Measurements from ENCODE around the gene TPST1. TPM values are rescaled to one million over a fixed set of nuclear protein-coding genes. Genes with fewer than 3 reads are reported as not detected.
"Not testable (repeated sequence)": the region's sequence is repeated elsewhere in the genome, so short reads cannot be mapped to it uniquely, and the experiment has no call there.

TPST1 gene
- total RNA-seq, 1 donor from 2014 or later: 36.5 TPM

DNA sequence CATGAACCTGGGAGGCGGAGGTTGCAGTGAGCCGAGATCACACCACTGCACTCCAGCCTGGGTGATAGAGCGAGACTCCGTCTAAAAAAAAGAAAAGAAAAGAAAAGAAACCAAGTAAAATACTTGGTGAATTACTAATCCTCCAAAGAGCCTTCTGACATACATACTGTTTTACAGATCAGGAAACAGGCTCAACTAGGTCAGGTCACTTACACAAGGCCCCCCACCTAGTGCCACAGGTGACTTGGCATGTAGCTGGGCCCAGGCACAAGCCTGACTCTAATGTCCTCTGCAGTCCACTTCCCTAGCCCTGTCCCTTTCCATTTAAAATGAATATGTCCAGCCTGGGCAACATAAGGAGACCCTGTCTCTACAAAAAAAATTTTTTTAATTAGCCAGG, 157.0 kb downstream of the TPST1 start:
- no peaks in the 10 kb centered on the region for H3K79me2 ChIP-seq (ENCODE audit: insufficient read depth, low read length)
- H3K9me3 ChIP-seq (ENCODE audit: insufficient read depth, low read depth, low read length): no peaks in the 10 kb centered on the region
- no peak overlapping the region for H3K27ac ChIP-seq (ENCODE audit: low read depth, low read length)
- TF ChIP-seq, protein P1, sequence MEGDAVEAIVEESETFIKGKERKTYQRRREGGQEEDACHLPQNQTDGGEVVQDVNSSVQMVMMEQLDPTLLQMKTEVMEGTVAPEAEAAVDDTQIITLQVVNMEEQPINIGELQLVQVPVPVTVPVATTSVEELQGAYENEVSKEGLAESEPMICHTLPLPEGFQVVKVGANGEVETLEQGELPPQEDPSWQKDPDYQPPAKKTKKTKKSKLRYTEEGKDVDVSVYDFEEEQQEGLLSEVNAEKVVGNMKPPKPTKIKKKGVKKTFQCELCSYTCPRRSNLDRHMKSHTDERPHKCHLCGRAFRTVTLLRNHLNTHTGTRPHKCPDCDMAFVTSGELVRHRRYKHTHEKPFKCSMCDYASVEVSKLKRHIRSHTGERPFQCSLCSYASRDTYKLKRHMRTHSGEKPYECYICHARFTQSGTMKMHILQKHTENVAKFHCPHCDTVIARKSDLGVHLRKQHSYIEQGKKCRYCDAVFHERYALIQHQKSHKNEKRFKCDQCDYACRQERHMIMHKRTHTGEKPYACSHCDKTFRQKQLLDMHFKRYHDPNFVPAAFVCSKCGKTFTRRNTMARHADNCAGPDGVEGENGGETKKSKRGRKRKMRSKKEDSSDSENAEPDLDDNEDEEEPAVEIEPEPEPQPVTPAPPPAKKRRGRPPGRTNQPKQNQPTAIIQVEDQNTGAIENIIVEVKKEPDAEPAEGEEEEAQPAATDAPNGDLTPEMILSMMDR (IDR thresholded peaks at IDR 0.05; ENCODE audit: insufficient read depth, low read depth, low read length): no peak
- no peak for TF ChIP-seq EZH2 (IDR thresholded peaks at IDR 0.05; ENCODE audit: insufficient read depth, low read length)
- Mint-ChIP-seq H3K36me3 (ENCODE audit: low read depth, unreplicated experiment) (peaks cover 5% of the 10 kb centered on the region), H3K4me1 (ENCODE audit: low read depth, unreplicated experiment) (peaks cover 4% of the 10 kb centered on the region), H3K4me3 (ENCODE audit: unreplicated experiment) (no peak overlapping the region), H3K27ac (ENCODE audit: unreplicated experiment) (no peak overlapping the region), H3K9me3 (ENCODE audit: unreplicated experiment) (peaks cover 2% of the 10 kb centered on the region), H3K27me3 (ENCODE audit: low read depth, unreplicated experiment) (no peaks in the 10 kb centered on the region)
- H4K20me1 ChIP-seq (ENCODE audit: insufficient read depth, low read length): no peaks in the 10 kb centered on the region
- no peaks in the 10 kb centered on the region for H3K36me3 ChIP-seq (ENCODE audit: insufficient read depth, low read length)
- FAIRE-seq: no peak
- H3K9ac ChIP-seq (ENCODE audit: low read length): no peak overlapping the region
- H2AFZ ChIP-seq (ENCODE audit: low read depth, low read length): no peak overlapping the region
- no peak overlapping the region for H3K4me3 ChIP-seq (ENCODE audit: insufficient read depth, low read depth, low read length)
- peaks cover 5% of the 10 kb centered on the region for H3K4me1 ChIP-seq (ENCODE audit: insufficient read depth, low read length)
- no peaks in the 10 kb centered on the region for H3K27me3 ChIP-seq (ENCODE audit: insufficient read depth, low read length)
- no peak for DNase-seq (ENCODE audit: low read depth)
- no peak overlapping the region for H3K4me2 ChIP-seq (ENCODE audit: low read length)

DNA sequence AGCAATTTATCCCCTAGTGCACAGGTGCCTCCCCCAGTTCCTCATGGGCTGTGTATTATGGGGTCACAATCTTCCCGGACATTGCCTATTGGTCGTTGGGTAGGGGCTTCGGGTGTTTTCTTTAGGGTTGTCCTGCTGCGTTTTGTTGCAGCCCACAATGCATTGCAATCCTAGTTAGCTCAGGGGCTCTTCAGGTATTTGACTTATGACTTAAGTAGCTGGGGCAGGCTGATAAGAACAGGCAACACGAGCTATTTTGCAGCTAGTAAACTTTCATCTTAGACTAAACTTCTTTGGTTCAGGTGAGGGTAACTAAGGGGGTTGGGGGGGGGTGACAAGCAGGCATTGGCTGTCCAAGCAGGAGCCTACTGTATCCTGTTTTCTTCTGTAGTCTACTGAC, 158.5 kb downstream of the TPST1 start:
- Histone ChIP-seq H3K4me1 (ENCODE audit: insufficient read depth, low read length) (no peaks in the 10 kb centered on the region), H3K4me2 (ENCODE audit: low read length) (no peak overlapping the region), H3K27me3 (ENCODE audit: insufficient read depth, low read length) (no peaks in the 10 kb centered on the region), H3K27ac (ENCODE audit: low read depth, low read length) (no peak overlapping the region), H3K9ac (ENCODE audit: low read length) (no peak overlapping the region), H3K36me3 (ENCODE audit: insufficient read depth, low read length) (no peaks in the 10 kb centered on the region), H3K9me3 (ENCODE audit: insufficient read depth, low read depth, low read length) (no peaks in the 10 kb centered on the region), H2AFZ (ENCODE audit: low read depth, low read length) (no peak overlapping the region), H3K4me3 (ENCODE audit: insufficient read depth, low read depth, low read length) (no peak overlapping the region), H4K20me1 (ENCODE audit: insufficient read depth, low read length) (no peaks in the 10 kb centered on the region), H3K79me2 (ENCODE audit: insufficient read depth, low read length) (no peaks in the 10 kb centered on the region)
- Mint-ChIP-seq H3K9me3 (ENCODE audit: unreplicated experiment) (peaks cover 2% of the 10 kb centered on the region), H3K27me3 (ENCODE audit: low read depth, unreplicated experiment) (no peaks in the 10 kb centered on the region), H3K36me3 (ENCODE audit: low read depth, unreplicated experiment) (peaks cover 5% of the 10 kb centered on the region), H3K4me3 (ENCODE audit: unreplicated experiment) (no peak overlapping the region), H3K4me1 (ENCODE audit: low read depth, unreplicated experiment) (peaks cover 6% of the 10 kb centered on the region), H3K27ac (ENCODE audit: unreplicated experiment) (peak overlapping the region; percentile 41)
- DNase-seq (ENCODE audit: low read depth): no peak
- no peak for FAIRE-seq
- TF ChIP-seq, protein P1 (IDR thresholded peaks at IDR 0.05; ENCODE audit: insufficient read depth, low read depth, low read length): no peak
- no peak for TF ChIP-seq EZH2 (IDR thresholded peaks at IDR 0.05; ENCODE audit: insufficient read depth, low read length)

DNA sequence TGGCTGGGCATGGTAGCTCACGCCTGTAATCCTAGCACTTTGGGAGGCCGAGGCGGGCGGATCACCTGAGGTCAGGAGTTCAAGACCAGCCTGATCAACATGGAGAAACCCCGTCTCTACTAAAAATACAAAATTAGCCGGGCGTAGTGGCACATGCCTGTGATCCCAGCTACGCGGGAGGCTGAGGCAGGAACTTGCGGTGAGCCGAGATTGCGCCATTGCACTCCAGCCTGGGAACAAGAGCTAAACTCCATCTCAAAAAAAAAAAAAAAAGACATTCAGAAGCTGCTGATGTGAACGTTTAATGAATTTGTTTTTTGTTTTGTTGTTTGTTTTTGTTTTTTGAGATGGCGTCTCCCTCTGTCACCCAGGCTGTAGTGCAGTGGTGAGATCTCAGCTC, 159.9 kb downstream of the TPST1 start:
- not testable (repeated sequence) for H2AFZ ChIP-seq (ENCODE audit: low read depth, low read length); H3K79me2 ChIP-seq (ENCODE audit: insufficient read depth, low read length); H3K9me3 Mint-ChIP-seq (ENCODE audit: unreplicated experiment); H3K36me3 ChIP-seq (ENCODE audit: insufficient read depth, low read length); H3K9me3 ChIP-seq (ENCODE audit: insufficient read depth, low read depth, low read length); H3K4me3 Mint-ChIP-seq (ENCODE audit: unreplicated experiment); FAIRE-seq; H3K4me3 ChIP-seq (ENCODE audit: insufficient read depth, low read depth, low read length); H4K20me1 ChIP-seq (ENCODE audit: insufficient read depth, low read length); H3K4me2 ChIP-seq (ENCODE audit: low read length); H3K4me1 ChIP-seq (ENCODE audit: insufficient read depth, low read length); H3K27me3 Mint-ChIP-seq (ENCODE audit: low read depth, unreplicated experiment); DNase-seq (ENCODE audit: low read depth); H3K9ac ChIP-seq (ENCODE audit: low read length); H3K36me3 Mint-ChIP-seq (ENCODE audit: low read depth, unreplicated experiment); H3K4me1 Mint-ChIP-seq (ENCODE audit: low read depth, unreplicated experiment); H3K27ac ChIP-seq (ENCODE audit: low read depth, low read length); H3K27me3 ChIP-seq (ENCODE audit: insufficient read depth, low read length); H3K27ac Mint-ChIP-seq (ENCODE audit: unreplicated experiment)

Measured in astrocyte (in vitro differentiated cells and primary cell).